HCT116 (cell line): ENCODE results near the gene PTPRR. TPM values are rescaled to one million over a fixed set of nuclear protein-coding genes. Genes with fewer than 3 reads are reported as not detected.

Experiments
- ATAC-seq: fragments of 200-7000 bp; cut with Tn5 transposase; 2 replicates; pipeline ENCODE4 v1.9.1; 2020; ENCODE audit warnings: mild to moderate bottlenecking, moderate library complexity
- BruUV-seq: library from RNA; stranded (reverse); fragments of 400-500 nt; replicated peaks from 2 replicates; lab custom pipeline; 2021; lab: Mats Ljungman, UMichigan
- CTCF ChIA-PET: fragments of 300-600 bp; sonication (Branson Sonifier 250); formaldehyde crosslinking; loops from one replicate; lab custom pipeline; 2021; ENCODE audit warnings: antibody characterized with exemption; lab: Charles Lee
- POLR2A ChIA-PET: fragments of 300-600, 350-600 bp; sonication (Branson Sonifier 250); formaldehyde crosslinking; loops from one replicate; lab custom pipeline; 2021; ENCODE audit warnings: antibody characterized with exemption; lab: Charles Lee
- RAD21 ChIA-PET, 2 experiments: fragments of 300-600 bp; sonication (Branson Sonifier 250); formaldehyde crosslinking; loops; one replicate each; lab custom pipeline; 2023; ENCODE audit warnings: low total read pairs in 2 of 2; ENCODE audit not compliant: uncharacterized antibody in 2 of 2, unreplicated experiment in 2 of 2, low non-redundant PET in 1 of 2; lab: Charles Lee
- DNase-seq: peaks from one replicate; pipeline ENCODE4 v3.0.0-alpha.2; 2010; ENCODE audit warnings: low read depth, low spot score
- H2AFZ ChIP-seq: fragments of 200-600 bp; shearing (Covaris generic), sonication (generic); 2 replicates; pipeline ENCODE4 v1.6.1; 2017; ENCODE audit warnings: low read depth, mixed run types, mixed read lengths, antibody characterized with exemption, low read length; ENCODE audit not compliant: poor library complexity, severe bottlenecking
- H3K27ac ChIP-seq: 2 replicates; pipeline ENCODE4 v1.5.1; 2012; ENCODE audit warnings: low read depth, low read length
- H3K27me3 ChIP-seq: fragments of 200-600 bp; sonication (generic); 2 replicates; pipeline ENCODE4 v1.6.1; 2016; ENCODE audit warnings: mixed run types, low read length, mixed read lengths; ENCODE audit not compliant: insufficient read depth
- H3K36me3 ChIP-seq, 2 experiments: fragments of 200-500 bp in 1 of 2; fragments of 200-600 bp in 1 of 2; sonication (Bioruptor generic) in 1 of 2; sonication (generic) in 1 of 2; 2 replicates each; pipeline versions ENCODE4 v1.5.1 to v1.6.1; 2014 to 2016; ENCODE audit warnings: low read length in 2 of 2, inconsistent platforms in 1 of 2, mixed read lengths in 1 of 2, mixed run types in 1 of 2; ENCODE audit not compliant: insufficient read depth in 2 of 2, control insufficient read depth in 1 of 2
- H3K4me1 ChIP-seq, 2 experiments: fragments of 200-600 bp in 1 of 2; sonication (generic) in 1 of 2; 2 replicates each; pipeline versions ENCODE4 v1.5.1 to v1.6.1; 2012 to 2017; ENCODE audit warnings: low read length in 2 of 2, inconsistent platforms in 1 of 2, mild to moderate bottlenecking in 1 of 2, mixed read lengths in 1 of 2, mixed run types in 1 of 2, moderate library complexity in 1 of 2; ENCODE audit not compliant: insufficient read depth in 2 of 2, control insufficient read depth in 1 of 2
- H3K4me2 ChIP-seq: fragments of 200-600 bp; sonication (generic); 2 replicates; pipeline ENCODE4 v1.6.1; 2017; ENCODE audit warnings: mixed run types, low read length, mixed read lengths
- H3K4me3 ChIP-seq, 2 experiments: fragments of 200-600 bp in 1 of 2; sonication (generic) in 1 of 2; replicated peaks in 1 of 2; 2 replicates each; pipeline ENCODE4 v1.5.1; 2011 to 2016; ENCODE audit warnings: low read length in 2 of 2, control low read depth in 1 of 2, low read depth in 1 of 2, mild to moderate bottlenecking in 1 of 2, mixed read lengths in 1 of 2, mixed run types in 1 of 2
- H3K79me2 ChIP-seq: fragments of 200-600 bp; sonication (generic); 2 replicates; pipeline ENCODE4 v1.6.1; 2017; ENCODE audit warnings: mild to moderate bottlenecking, mixed run types, low read length, moderate library complexity, mixed read lengths; ENCODE audit not compliant: insufficient read depth
- H3K9ac ChIP-seq: fragments of 200-600 bp; sonication (generic); 2 replicates; pipeline ENCODE4 v1.6.1; 2016; ENCODE audit warnings: low read length, mixed read lengths
- H3K9me2 ChIP-seq: fragments of 200-600 bp; sonication (generic), shearing (Covaris generic); 2 replicates; pipeline ENCODE4 v1.6.1; 2017; ENCODE audit warnings: mixed run types, mild to moderate bottlenecking, moderate library complexity; ENCODE audit not compliant: insufficient read depth
- H3K9me3 ChIP-seq, 2 experiments: fragments of 200-500 bp in 1 of 2; fragments of 200-600 bp in 1 of 2; sonication (Bioruptor generic) in 1 of 2; sonication (generic) in 1 of 2; 2 replicates each; pipeline ENCODE4 v1.6.1; 2014 to 2017; ENCODE audit warnings: low read length in 2 of 2, mixed read lengths in 2 of 2, inconsistent platforms in 1 of 2, low read depth in 1 of 2, mild to moderate bottlenecking in 1 of 2, mixed run types in 1 of 2, moderate library complexity in 1 of 2; ENCODE audit not compliant: control insufficient read depth in 1 of 2, insufficient read depth in 1 of 2
- H4K20me1 ChIP-seq: fragments of 200-600 bp; sonication (generic), shearing (Covaris generic); 2 replicates; pipeline ENCODE4 v1.6.1; 2017; ENCODE audit warnings: mixed run types, mild to moderate bottlenecking, moderate library complexity; ENCODE audit not compliant: insufficient read depth
- CBX3 ChIP-seq: IDR thresholded peaks from 2 replicates; pipeline ENCODE4 v1.6.1; 2012; ENCODE audit warnings: low read depth
- CEBPB ChIP-seq: IDR thresholded peaks from 2 replicates; pipeline ENCODE4 v1.6.1; 2012; ENCODE audit warnings: low read depth
- REST ChIP-seq: IDR thresholded peaks from 2 replicates; pipeline ENCODE4 v1.6.1; 2012; ENCODE audit warnings: low read depth
- SIN3A ChIP-seq: IDR thresholded peaks from 2 replicates; pipeline ENCODE4 v1.6.1; 2012; ENCODE audit warnings: low read depth
- ZNF274 ChIP-seq: fragments of 200-500 bp; sonication (Bioruptor generic); IDR thresholded peaks from 2 replicates; pipeline ENCODE4 v1.6.1; 2014; ENCODE audit warnings: mild to moderate bottlenecking, low read depth, low read length, inconsistent platforms
- intact Hi-C: fragments of 100-400 bp; cut with micrococcal nuclease; formaldehyde crosslinking; loops from 2 replicates; pipeline ENCODE4 v1.10.0; 2022
- total RNA-seq: library from RNA; stranded (reverse); gene quantifications from one replicate; pipeline ENCODE4 v1.2.1, GENCODE V29; 2021; ENCODE audit not compliant: unreplicated experiment

Gene PTPRR
- total RNA-seq, 1 experiment from 2014 or later, result 0.27 TPM

GRCh38 chr12:70849265-70849960 lies 71.1 kb downstream of the PTPRR start (continued):
- TF ChIP-seq REST, result no peak

GRCh38 chr12:70847871-70848270 lies 72.7 kb downstream of the PTPRR start:
- Histone ChIP-seq H3K27me3 (no peaks in the 10 kb centered on the region), H3K36me3 (no peaks in the 10 kb centered on the region), H3K4me2 (no peak overlapping the region), H3K9ac (no peak overlapping the region), H3K79me2 (no peaks in the 10 kb centered on the region), H2AFZ (no peak overlapping the region), H3K4me1 (no peaks in the 10 kb centered on the region), H3K9me2 (no peaks in the 10 kb centered on the region), H3K4me3 (no peak overlapping the region), H4K20me1 (no peaks in the 10 kb centered on the region), H3K27ac (no peak overlapping the region), H3K9me3 (no peaks in the 10 kb centered on the region)
- ATAC-seq, result no peak
- ChIA-PET RAD21 (no interaction called here), POLR2A (no interaction called here), CTCF (interaction anchor here (1.2 kb wide), 1 partner anchor 114 kb away, joined by 9 read pairs; no protein-coding TSS in a partner anchor)
- intact Hi-C loops, result loop anchor here (5.0 to 10.0 kb wide), 2 partner anchors 253 to 971 kb away; no protein-coding TSS in a partner anchor
- no TSS peak for BruUV-seq
- TF ChIP-seq CEBPB, result no peak
- no peak for TF ChIP-seq ZNF274
- no peak for TF ChIP-seq SIN3A
- no peak for TF ChIP-seq CBX3
- DNase-seq, result no peak
